Loucy (cell line): Measurements from ENCODE around the gene CFAP54.

Experiments
- H2AFZ ChIP-seq: fragments of 200-600 bp; sonication (generic); 2 replicates; pipeline ENCODE4 v1.6.0; 2016; ENCODE audit warnings: antibody characterized with exemption, mild to moderate bottlenecking, low read length, moderate library complexity
- H3F3A ChIP-seq: fragments of 200-600 bp; 2 replicates; pipeline ENCODE4 v1.6.0; 2016; ENCODE audit warnings: antibody characterized with exemption, low read depth, mild to moderate bottlenecking
- H3K27me3 ChIP-seq: fragments of 200-600 bp; sonication (generic); 2 replicates; pipeline ENCODE4 v1.6.1; 2014; ENCODE audit warnings: low read length, mild to moderate bottlenecking; ENCODE audit not compliant: insufficient read depth, poor library complexity, severe bottlenecking
- H3K36me3 ChIP-seq: fragments of 200-600 bp; sonication (generic); 2 replicates; pipeline ENCODE4 v1.6.1; 2016; ENCODE audit warnings: low read length; ENCODE audit not compliant: insufficient read depth
- H3K4me1 ChIP-seq: fragments of 200-600 bp; sonication (generic); 2 replicates; pipeline ENCODE4 v1.5.1; 2014; ENCODE audit warnings: low read length, mild to moderate bottlenecking; ENCODE audit not compliant: insufficient read depth, poor library complexity, severe bottlenecking
- H3K4me2 ChIP-seq: fragments of 200-600 bp; sonication (generic); 2 replicates; pipeline ENCODE4 v1.6.0; 2014; ENCODE audit warnings: antibody characterized with exemption, low read length, low read depth, mild to moderate bottlenecking; ENCODE audit not compliant: poor library complexity, severe bottlenecking
- H3K4me3 ChIP-seq: fragments of 200-600 bp; sonication (generic); 2 replicates; pipeline ENCODE4 v1.5.1; 2014; ENCODE audit warnings: low read length, mild to moderate bottlenecking, mixed read lengths; ENCODE audit not compliant: poor library complexity, severe bottlenecking
- H3K79me2 ChIP-seq: fragments of 200-600 bp; sonication (generic); 2 replicates; pipeline ENCODE4 v1.6.1; 2014; ENCODE audit warnings: low read length; ENCODE audit not compliant: insufficient read depth
- H3K9ac ChIP-seq: fragments of 200-600 bp; sonication (generic); 2 replicates; pipeline ENCODE4 v1.6.0; 2014; ENCODE audit warnings: mild to moderate bottlenecking, low read depth, low read length, moderate library complexity; ENCODE audit not compliant: poor library complexity, severe bottlenecking
- H3K9me2 ChIP-seq: fragments of 200-600 bp; sonication (generic); replicated peaks from 2 replicates; pipeline ENCODE4 v1.6.1; 2016; ENCODE audit warnings: low read depth, low read length, mixed read lengths
- H3K9me3 ChIP-seq: fragments of 200-600 bp; sonication (generic); 2 replicates; pipeline ENCODE4 v1.6.1; 2014; ENCODE audit warnings: mild to moderate bottlenecking, antibody characterized with exemption, low read length, low read depth; ENCODE audit not compliant: insufficient read depth
- H4K20me1 ChIP-seq: fragments of 200-600 bp; sonication (generic); 2 replicates; pipeline ENCODE4 v1.6.0; 2014; ENCODE audit warnings: antibody characterized with exemption, low read length, mild to moderate bottlenecking; ENCODE audit not compliant: insufficient read depth, poor library complexity, severe bottlenecking
- EZH2phosphoT487 ChIP-seq: fragments of 200-600 bp; IDR thresholded peaks from 2 replicates; pipeline ENCODE4 v1.6.1; 2018; ENCODE audit warnings: antibody characterized with exemption, mild to moderate bottlenecking, moderate library complexity, borderline replicate concordance
- TF ChIP-seq, protein P1 (sequence below): fragments of 200-600 bp; sonication (generic); conservative IDR thresholded peaks from 2 replicates; pipeline ENCODE4 v1.5.1; 2014; ENCODE audit warnings: mild to moderate bottlenecking, antibody characterized with exemption, low read length

CFAP54 gene

DNA sequence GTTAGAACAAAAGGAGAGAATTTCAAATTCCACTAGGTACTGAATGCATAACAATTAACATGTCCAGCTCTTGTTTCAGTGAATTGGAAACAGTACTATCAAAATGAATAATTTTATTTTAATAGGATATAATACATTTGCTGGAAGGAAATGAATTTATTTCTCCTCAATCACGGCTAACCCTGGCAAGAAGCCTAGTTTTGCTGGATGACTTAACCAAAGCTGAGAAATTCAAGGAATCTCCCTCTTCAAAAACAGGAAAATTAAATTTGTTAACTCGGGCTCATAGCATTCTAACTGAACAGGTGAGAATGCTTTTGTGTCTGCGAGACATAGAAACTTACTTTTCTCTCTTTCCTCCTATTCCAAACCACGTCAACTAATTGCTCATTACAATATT lies 254.2 kb downstream of the CFAP54 start:
- H3K9me2 ChIP-seq = no peaks in the 10 kb centered on the region
- no peaks in the 10 kb centered on the region for H3F3A ChIP-seq
- no peak overlapping the region for H3K4me3 ChIP-seq
- TF ChIP-seq, protein P1, sequence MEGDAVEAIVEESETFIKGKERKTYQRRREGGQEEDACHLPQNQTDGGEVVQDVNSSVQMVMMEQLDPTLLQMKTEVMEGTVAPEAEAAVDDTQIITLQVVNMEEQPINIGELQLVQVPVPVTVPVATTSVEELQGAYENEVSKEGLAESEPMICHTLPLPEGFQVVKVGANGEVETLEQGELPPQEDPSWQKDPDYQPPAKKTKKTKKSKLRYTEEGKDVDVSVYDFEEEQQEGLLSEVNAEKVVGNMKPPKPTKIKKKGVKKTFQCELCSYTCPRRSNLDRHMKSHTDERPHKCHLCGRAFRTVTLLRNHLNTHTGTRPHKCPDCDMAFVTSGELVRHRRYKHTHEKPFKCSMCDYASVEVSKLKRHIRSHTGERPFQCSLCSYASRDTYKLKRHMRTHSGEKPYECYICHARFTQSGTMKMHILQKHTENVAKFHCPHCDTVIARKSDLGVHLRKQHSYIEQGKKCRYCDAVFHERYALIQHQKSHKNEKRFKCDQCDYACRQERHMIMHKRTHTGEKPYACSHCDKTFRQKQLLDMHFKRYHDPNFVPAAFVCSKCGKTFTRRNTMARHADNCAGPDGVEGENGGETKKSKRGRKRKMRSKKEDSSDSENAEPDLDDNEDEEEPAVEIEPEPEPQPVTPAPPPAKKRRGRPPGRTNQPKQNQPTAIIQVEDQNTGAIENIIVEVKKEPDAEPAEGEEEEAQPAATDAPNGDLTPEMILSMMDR = no peak
- H3K4me2 ChIP-seq = no peak overlapping the region
- H3K79me2 ChIP-seq = no peaks in the 10 kb centered on the region
- H3K4me1 ChIP-seq = no peaks in the 10 kb centered on the region
- no peak overlapping the region for H2AFZ ChIP-seq
- H4K20me1 ChIP-seq = no peaks in the 10 kb centered on the region
- H3K9me3 ChIP-seq = no peaks in the 10 kb centered on the region
- no peak overlapping the region for H3K9ac ChIP-seq
- no peaks in the 10 kb centered on the region for H3K36me3 ChIP-seq
- no peaks in the 10 kb centered on the region for H3K27me3 ChIP-seq

DNA sequence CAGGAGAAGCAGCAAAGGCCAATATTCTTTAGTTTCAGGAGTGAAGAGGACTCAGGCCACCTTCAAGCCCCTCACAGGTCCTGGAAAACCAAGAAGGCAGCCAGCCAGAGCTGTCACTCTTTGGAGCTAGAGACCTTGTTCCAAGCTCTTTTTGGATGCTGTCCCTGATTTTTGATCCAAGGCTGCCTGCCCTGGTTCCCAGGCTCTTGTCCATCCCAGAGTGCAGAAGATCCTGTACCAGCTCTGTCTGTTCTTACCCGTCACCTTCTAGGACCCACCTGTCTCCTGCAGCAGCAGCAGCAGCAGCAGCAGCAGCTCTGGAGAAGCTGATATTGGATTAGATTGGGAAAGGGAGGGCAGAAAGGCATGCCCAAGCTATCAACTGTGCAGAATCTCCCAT lies 260.6 kb downstream of the CFAP54 start:
- TF ChIP-seq, protein P1 = no peak
- TF ChIP-seq EZH2phosphoT487 = no peak
- no peaks in the 10 kb centered on the region for H3K9me2 ChIP-seq
- H3K9me3 ChIP-seq = no peaks in the 10 kb centered on the region
- H3K4me2 ChIP-seq = no peak overlapping the region
- H2AFZ ChIP-seq = no peak overlapping the region
- H3K79me2 ChIP-seq = no peaks in the 10 kb centered on the region
- H3F3A ChIP-seq = no peaks in the 10 kb centered on the region
- no peaks in the 10 kb centered on the region for H3K27me3 ChIP-seq
- H3K4me3 ChIP-seq = no peak overlapping the region
- no peaks in the 10 kb centered on the region for H3K4me1 ChIP-seq
- H3K9ac ChIP-seq = no peak overlapping the region
- no peaks in the 10 kb centered on the region for H3K36me3 ChIP-seq
- no peaks in the 10 kb centered on the region for H4K20me1 ChIP-seq

DNA sequence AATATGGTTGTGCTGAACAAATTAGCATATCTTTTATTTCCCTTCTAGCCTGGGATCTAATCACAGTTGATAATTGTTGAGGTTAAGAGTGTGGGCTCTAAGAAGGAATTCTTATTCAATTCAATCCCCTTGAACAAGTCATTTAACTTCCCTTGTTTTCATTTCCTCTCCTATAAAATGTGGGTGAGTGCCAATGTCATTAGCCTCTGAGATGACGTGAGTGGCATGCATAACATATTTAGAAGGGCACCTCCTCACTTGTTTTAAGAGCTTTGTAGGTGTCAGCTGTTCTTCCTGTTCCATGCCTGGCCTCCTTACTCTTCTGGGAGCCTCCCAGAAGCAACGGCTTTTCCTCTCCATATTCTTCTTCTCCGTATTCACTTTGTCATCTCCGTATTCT lies 262.2 kb downstream of the CFAP54 start:
- Histone ChIP-seq H3K9ac (no peak overlapping the region), H3K4me2 (no peak overlapping the region), H3K79me2 (no peaks in the 10 kb centered on the region)

More for the DNA sequence above, 262.2 kb downstream of the CFAP54 start:
- Histone ChIP-seq H3F3A (no peaks in the 10 kb centered on the region), H3K27me3 (no peaks in the 10 kb centered on the region), H4K20me1 (no peaks in the 10 kb centered on the region), H3K9me3 (no peaks in the 10 kb centered on the region), H3K4me1 (no peaks in the 10 kb centered on the region), H3K4me3 (no peak overlapping the region), H3K36me3 (no peaks in the 10 kb centered on the region), H2AFZ (no peak overlapping the region), H3K9me2 (no peaks in the 10 kb centered on the region)
- no peak for TF ChIP-seq EZH2phosphoT487
- TF ChIP-seq, protein P1 = no peak
